ENCODE results near the gene RAB15. TPM values are rescaled to one million over a fixed set of nuclear protein-coding genes. Genes with fewer than 3 reads are reported as not detected.

The RAB15 gene
- total RNA-seq (3.6 TPM in 2 replicates), polyA plus RNA-seq (2.2 and 8.8 TPM in 2 replicates), polyA minus RNA-seq (ENCODE audit: low replicate concordance) (1.9 and 9.3 TPM in 2 replicates)
- 2.6 and 8.7 TPM in 2 replicates for polyA plus RNA-seq (2012)

DNA sequence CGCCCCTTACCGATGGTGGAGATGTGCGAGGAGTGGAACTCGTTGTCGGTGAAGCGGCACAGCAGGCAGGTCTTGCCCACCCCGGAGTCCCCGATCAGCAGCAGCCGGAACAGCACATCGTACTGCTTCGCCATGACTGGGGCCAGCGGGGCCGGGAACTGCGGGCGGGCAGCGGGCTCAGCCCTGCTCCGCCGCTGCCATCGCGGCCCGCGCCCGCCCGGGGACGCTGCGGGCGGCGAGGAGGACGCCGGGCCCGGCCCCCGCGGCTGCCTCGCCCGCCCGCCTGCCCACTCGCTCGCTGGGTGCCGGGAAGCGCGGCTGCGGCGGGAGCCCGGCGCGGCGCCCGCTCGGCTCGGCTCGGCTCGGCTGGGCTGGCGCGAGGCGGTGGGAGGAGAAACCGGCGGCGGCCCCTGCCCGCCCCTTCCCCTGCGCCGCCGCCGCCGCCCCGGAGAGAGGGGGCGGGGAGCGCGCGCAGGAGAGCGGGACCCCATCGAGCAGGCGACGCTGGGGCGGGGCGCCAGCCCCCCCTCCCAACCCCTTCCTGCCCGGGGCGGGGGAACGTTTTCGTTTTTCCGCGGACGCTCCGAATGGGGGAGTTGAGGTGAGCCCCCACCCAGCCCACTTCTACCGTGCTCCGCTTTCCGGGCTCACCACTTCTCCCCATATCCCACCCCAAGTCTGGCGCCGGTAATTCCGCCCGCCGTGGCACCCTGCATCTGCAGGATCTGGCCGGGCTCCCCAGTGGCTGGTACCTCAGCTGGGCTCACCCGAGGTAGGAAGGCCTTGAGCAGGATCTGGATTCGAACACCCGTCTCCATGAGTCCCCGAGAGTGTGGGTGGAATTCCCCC is at the start of gene RAB15:
Gene RAB15 (minus strand): TSS at position 394 of the 849 bp plus-strand sequence. CDS start 260 bp downstream, at position 134.
- no peak within 1 kb of the TSS for H3K27ac ChIP-seq (ENCODE audit: insufficient read depth, low read length)
- peak in 1 of 2 donors; percentile 29 for DNase-seq (ENCODE audit: low read depth in 2 of 2)
- H3K27me3 ChIP-seq (ENCODE audit: control insufficient read depth, insufficient read depth, low read length): peaks cover 4% of the 10 kb centered on the region
- H3K79me2 ChIP-seq (ENCODE audit: control insufficient read depth, insufficient read depth, low read length): no peaks in the 10 kb centered on the region
- no peaks in the 10 kb centered on the region for H3K9me3 ChIP-seq (ENCODE audit: control insufficient read depth, insufficient read depth, low read depth, low read length)
- H2AFZ ChIP-seq (ENCODE audit: low read length): peak within 1 kb of the TSS; percentile 57
- H3K4me3 ChIP-seq (replicated peaks in 1 of 4; ENCODE audit: control extremely low read depth in 1 of 4, insufficient read depth in 1 of 4, low read depth in 3 of 4, low read length in 4 of 4): peak within 1 kb of the TSS; percentile 48 to 67 (median 52)
- no peaks in the 10 kb centered on the region for H4K20me1 ChIP-seq (ENCODE audit: control insufficient read depth, extremely low read depth, insufficient read depth, low read length)
- H3K36me3 ChIP-seq (ENCODE audit: control insufficient read depth, insufficient read depth, low read length): no peaks in the 10 kb centered on the region
- H3K4me2 ChIP-seq (ENCODE audit: extremely low read depth, insufficient read depth, low read length): peak within 1 kb of the TSS; percentile 78
- TF ChIP-seq, protein P1, sequence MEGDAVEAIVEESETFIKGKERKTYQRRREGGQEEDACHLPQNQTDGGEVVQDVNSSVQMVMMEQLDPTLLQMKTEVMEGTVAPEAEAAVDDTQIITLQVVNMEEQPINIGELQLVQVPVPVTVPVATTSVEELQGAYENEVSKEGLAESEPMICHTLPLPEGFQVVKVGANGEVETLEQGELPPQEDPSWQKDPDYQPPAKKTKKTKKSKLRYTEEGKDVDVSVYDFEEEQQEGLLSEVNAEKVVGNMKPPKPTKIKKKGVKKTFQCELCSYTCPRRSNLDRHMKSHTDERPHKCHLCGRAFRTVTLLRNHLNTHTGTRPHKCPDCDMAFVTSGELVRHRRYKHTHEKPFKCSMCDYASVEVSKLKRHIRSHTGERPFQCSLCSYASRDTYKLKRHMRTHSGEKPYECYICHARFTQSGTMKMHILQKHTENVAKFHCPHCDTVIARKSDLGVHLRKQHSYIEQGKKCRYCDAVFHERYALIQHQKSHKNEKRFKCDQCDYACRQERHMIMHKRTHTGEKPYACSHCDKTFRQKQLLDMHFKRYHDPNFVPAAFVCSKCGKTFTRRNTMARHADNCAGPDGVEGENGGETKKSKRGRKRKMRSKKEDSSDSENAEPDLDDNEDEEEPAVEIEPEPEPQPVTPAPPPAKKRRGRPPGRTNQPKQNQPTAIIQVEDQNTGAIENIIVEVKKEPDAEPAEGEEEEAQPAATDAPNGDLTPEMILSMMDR (conservative IDR thresholded peaks at IDR 0.05 in 1 of 2, IDR thresholded peaks at IDR 0.05 in 1 of 2; ENCODE audit: low read depth in 1 of 2, low read length in 2 of 2): no peak
- TF ChIP-seq EZH2 (IDR thresholded peaks at IDR 0.05; ENCODE audit: low read length, missing control alignments): no peak
- H3K4me1 ChIP-seq (ENCODE audit: control insufficient read depth, extremely low read depth, insufficient read depth, low read length): no peaks in the 10 kb centered on the region
- H3K9ac ChIP-seq (ENCODE audit: insufficient read depth, low read length): peak within 1 kb of the TSS; percentile 37

DNA sequence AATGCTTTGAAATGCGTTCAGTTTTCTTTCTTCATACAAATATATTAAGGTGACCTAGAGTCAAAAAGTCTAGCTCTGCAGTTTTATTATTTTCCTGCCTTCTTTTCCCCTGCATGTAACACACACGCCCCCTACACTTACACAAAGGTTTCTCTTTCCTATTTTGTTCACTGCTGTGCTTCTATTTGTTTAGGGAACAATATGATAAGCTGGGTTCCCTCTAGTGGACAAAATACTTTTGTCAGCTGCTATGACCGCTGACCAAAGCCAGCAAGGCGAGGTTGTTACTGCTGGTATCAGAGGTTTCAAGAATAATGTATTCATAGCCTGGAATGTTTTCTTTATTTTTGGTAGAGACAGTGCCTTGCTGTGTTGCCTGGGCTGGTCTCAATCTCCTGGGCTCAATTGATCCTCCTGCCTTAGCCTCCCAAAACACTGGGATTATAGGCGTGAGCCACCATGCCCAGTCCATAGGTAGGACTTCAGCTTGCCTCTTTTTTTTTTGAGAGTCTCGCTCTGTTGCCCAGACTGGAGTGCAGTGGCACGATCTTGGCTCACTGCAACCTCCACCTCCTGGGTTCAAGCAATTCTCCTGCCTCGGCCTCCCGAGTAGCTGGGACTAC is 47.9 kb upstream of the RAB15 start:
- Histone ChIP-seq H3K9ac (ENCODE audit: insufficient read depth, low read length) (no peak overlapping the region), H4K20me1 (ENCODE audit: control insufficient read depth, extremely low read depth, insufficient read depth, low read length) (no peaks in the 10 kb centered on the region), H3K27me3 (ENCODE audit: control insufficient read depth, insufficient read depth, low read length) (no peaks in the 10 kb centered on the region), H3K27ac (ENCODE audit: insufficient read depth, low read length) (no peak overlapping the region), H3K4me3 (replicated peaks in 1 of 4; ENCODE audit: control extremely low read depth in 1 of 4, insufficient read depth in 1 of 4, low read depth in 3 of 4, low read length in 4 of 4) (no peak overlapping the region), H3K79me2 (ENCODE audit: control insufficient read depth, insufficient read depth, low read length) (no peaks in the 10 kb centered on the region), H3K9me3 (ENCODE audit: control insufficient read depth, insufficient read depth, low read depth, low read length) (no peaks in the 10 kb centered on the region), H2AFZ (ENCODE audit: low read length) (no peak overlapping the region), H3K36me3 (ENCODE audit: control insufficient read depth, insufficient read depth, low read length) (no peaks in the 10 kb centered on the region), H3K4me2 (ENCODE audit: extremely low read depth, insufficient read depth, low read length) (no peak overlapping the region), H3K4me1 (ENCODE audit: control insufficient read depth, extremely low read depth, insufficient read depth, low read length) (no peaks in the 10 kb centered on the region)
- TF ChIP-seq, protein P1 (conservative IDR thresholded peaks at IDR 0.05 in 1 of 2, IDR thresholded peaks at IDR 0.05 in 1 of 2; ENCODE audit: low read depth in 1 of 2, low read length in 2 of 2): peak; percentile 66 to 73
- TF ChIP-seq EZH2 (IDR thresholded peaks at IDR 0.05; ENCODE audit: low read length, missing control alignments): no peak
- peak; percentile 83 for DNase-seq (ENCODE audit: low read depth in 2 of 2)

DNA sequence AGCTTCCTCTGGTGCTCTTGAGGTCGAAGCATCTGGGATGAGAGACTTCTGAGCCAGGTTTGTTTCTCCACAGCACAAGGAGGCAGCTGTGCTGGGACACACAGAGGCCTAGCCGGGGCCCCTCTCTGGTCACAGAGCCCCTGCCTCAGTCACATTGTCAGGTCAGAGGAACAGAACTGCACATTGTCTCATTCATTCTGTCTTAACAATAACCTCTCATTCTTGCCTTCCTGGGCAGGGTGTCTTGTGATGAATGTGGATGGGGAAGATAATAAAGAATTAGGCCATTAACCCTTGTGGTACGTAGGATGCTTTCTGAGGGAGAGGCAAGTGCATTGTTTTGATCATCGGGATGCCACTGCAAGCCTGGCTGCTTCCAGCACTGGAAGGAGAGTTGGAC is 44.3 kb upstream of the RAB15 start:
- Histone ChIP-seq H2AFZ (ENCODE audit: low read length) (no peak overlapping the region), H3K79me2 (ENCODE audit: control insufficient read depth, insufficient read depth, low read length) (no peaks in the 10 kb centered on the region), H3K27ac (ENCODE audit: insufficient read depth, low read length) (no peak overlapping the region), H3K9ac (ENCODE audit: insufficient read depth, low read length) (no peak overlapping the region), H3K36me3 (ENCODE audit: control insufficient read depth, insufficient read depth, low read length) (no peaks in the 10 kb centered on the region), H3K4me2 (ENCODE audit: extremely low read depth, insufficient read depth, low read length) (no peak overlapping the region), H3K4me3 (replicated peaks in 1 of 4; ENCODE audit: control extremely low read depth in 1 of 4, insufficient read depth in 1 of 4, low read depth in 3 of 4, low read length in 4 of 4) (no peak overlapping the region), H3K9me3 (ENCODE audit: control insufficient read depth, insufficient read depth, low read depth, low read length) (no peaks in the 10 kb centered on the region), H4K20me1 (ENCODE audit: control insufficient read depth, extremely low read depth, insufficient read depth, low read length) (no peaks in the 10 kb centered on the region), H3K4me1 (ENCODE audit: control insufficient read depth, extremely low read depth, insufficient read depth, low read length) (no peaks in the 10 kb centered on the region), H3K27me3 (ENCODE audit: control insufficient read depth, insufficient read depth, low read length) (no peaks in the 10 kb centered on the region)
- TF ChIP-seq, protein P1 (conservative IDR thresholded peaks at IDR 0.05 in 1 of 2, IDR thresholded peaks at IDR 0.05 in 1 of 2; ENCODE audit: low read depth in 1 of 2, low read length in 2 of 2): no peak
- no peak for TF ChIP-seq EZH2 (IDR thresholded peaks at IDR 0.05; ENCODE audit: low read length, missing control alignments)
- DNase-seq (ENCODE audit: low read depth in 2 of 2): no peak
